ES-I3 (cell line): ENCODE measurements around the gene SLC33A1.
"Not testable (repeated sequence)": the region's sequence is repeated elsewhere in the genome, so short reads cannot be mapped to it uniquely, and the experiment has no call there.

ENCODE experiments used
- H3K36me3 ChIP-seq: 2 replicates; pipeline ENCODE4 v1.6.1; 2013; ENCODE audit warnings: mild to moderate bottlenecking, low read length, control low read depth, moderate library complexity; ENCODE audit not compliant: insufficient read depth
- H3K4me1 ChIP-seq: 2 replicates; pipeline ENCODE4 v1.6.1; 2013; ENCODE audit warnings: mild to moderate bottlenecking, control low read depth, low read length; ENCODE audit not compliant: insufficient read depth
- H3K9ac ChIP-seq: 2 replicates; pipeline ENCODE4 v1.6.1; 2013; ENCODE audit warnings: low read depth, mild to moderate bottlenecking, low read length, moderate library complexity
- H3K9me3 ChIP-seq: 2 replicates; pipeline ENCODE4 v1.6.1; 2013; ENCODE audit warnings: mild to moderate bottlenecking, low read length, moderate library complexity; ENCODE audit not compliant: control insufficient read depth, insufficient read depth

The SLC33A1 gene

DNA sequence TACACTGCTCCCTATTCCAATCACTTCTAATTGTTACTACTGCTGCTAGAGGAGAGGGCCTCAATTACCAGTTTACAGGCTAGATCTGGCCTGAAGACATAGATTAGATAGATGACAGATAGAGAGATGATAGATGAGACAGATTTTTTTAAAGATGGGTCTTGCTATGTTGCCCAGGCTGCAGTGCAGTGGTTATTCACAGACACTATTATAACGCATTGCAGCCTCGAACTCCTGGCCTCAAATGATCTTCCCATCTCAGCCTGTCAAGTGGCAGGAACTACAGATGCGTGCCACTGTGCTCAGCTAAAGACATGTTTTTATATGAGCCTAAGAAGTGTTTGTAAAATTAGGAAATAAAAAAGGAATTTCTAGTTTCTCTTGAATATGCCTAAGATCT, 6.2 kb downstream of the SLC33A1 start:
- Histone ChIP-seq H3K36me3 (no peaks in the 10 kb centered on the region), H3K4me1 (no peaks in the 10 kb centered on the region; the same call in 1 of the 2 replicates), H3K9me3 (no peaks in the 10 kb centered on the region), H3K9ac (no peak overlapping the region)

DNA sequence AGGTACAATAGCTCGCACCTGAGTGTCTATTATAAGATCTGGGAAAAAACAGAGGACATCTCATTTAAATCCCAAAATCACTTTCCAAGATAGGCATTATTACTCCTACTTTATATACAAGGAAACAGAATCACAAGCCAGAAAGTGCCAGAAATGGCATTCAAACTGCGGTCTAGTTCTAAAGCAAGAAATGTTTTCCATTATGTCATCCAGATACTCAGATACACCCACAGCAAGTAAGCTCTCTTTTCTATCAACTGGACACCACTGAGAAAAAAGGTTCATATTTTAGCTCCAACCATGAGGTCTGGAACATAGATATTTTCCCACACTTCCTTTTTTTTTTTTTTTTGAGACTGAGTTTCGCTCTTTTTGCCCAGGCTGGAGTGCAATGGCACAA, 8.1 kb downstream of the SLC33A1 start:
- Histone ChIP-seq H3K9me3 (no peaks in the 10 kb centered on the region), H3K36me3 (no peaks in the 10 kb centered on the region), H3K9ac (no peak overlapping the region), H3K4me1 (no peaks in the 10 kb centered on the region)

DNA sequence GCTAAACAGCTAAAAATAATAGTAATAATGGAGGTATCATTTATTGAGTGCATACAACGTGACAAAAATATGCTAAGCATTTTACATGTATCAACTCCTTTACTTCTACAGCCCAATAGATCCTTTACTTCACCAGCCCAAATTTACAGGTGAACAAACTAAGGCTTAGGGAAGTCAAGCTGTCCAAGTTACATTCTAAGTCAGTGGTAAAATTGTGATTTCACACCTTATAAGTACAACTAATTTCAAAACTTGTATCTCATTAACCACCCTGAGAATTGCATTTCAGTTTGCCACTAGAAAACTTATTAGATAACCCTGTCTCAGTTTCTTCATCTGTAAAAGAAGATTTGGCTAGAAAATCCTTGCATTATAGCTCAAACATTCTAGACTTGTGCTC, 10.7 kb downstream of the SLC33A1 start:
- no peak overlapping the region for H3K9ac ChIP-seq
- H3K36me3 ChIP-seq: no peaks in the 10 kb centered on the region
- no peaks in the 10 kb centered on the region for H3K9me3 ChIP-seq
- no peaks in the 10 kb centered on the region for H3K4me1 ChIP-seq

DNA sequence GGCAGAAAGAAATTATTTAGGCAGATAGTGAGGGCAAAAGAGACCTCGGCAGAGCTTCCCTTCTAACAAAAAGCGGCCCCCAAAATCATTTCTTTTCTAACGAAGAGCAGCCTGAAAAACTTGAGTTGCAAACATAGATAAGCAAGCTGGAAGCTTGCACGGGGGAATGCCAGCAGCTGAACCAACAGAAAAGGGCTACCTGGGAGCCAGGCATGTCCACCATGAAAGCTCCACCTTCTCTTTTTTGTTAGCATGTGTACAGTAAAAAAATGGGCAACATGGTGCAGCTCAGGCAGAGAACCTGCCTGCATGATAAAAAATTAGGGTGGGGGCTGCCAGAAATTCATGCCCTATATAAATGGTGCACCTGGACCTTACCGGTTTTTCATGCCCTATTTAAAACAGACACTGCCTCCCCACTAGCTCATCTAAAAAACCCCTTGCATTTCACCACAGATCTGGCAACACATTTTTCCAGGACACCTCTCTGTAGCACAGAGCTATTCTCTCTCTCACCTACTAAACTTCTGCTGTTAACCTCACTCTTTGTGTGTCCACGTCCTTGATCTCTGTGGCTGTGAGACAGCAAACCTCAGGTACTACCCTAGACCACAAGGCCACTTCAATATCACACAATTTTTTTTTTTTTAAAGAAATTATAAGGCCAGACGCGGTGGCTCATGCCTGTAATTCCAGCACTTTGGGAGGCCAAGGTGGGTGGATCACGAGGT, 18.7 kb downstream of the SLC33A1 start:
- no peaks in the 10 kb centered on the region for H3K9me3 ChIP-seq
- H3K4me1 ChIP-seq: no peaks in the 10 kb centered on the region
- no peaks in the 10 kb centered on the region for H3K36me3 ChIP-seq
- H3K9ac ChIP-seq: no peak overlapping the region

DNA sequence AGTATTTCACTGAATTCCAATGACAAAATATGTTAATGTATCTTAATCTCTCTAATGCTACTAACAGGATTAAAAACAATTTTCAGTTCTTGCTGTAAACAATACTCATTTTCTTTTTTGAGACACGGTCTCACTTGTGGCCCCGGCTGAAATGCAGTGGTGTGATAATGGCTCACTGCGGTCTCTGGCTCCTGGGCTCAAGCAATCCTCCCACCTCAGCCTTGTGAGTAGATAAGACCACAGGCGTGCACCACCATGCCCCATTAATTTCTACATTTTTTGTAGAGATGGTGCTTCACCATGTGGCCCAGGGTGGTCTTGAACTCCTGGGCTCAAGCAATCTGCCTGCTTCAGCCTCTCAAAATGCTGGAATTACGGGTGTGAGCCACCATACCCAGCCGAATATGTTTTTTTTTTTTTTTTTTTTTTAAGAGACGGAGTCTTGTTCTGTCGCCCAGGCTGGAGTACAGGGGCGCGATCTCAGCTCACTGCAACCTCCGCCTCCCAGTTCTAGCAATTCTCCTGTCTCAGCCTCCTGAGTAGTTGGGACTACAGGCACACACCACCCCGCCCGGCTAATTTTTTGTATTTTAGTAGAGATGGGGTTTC, 25.6 kb downstream of the SLC33A1 start:
- H3K9me3 ChIP-seq, H3K9ac ChIP-seq, H3K4me1 ChIP-seq, H3K36me3 ChIP-seq: not testable (repeated sequence)

DNA sequence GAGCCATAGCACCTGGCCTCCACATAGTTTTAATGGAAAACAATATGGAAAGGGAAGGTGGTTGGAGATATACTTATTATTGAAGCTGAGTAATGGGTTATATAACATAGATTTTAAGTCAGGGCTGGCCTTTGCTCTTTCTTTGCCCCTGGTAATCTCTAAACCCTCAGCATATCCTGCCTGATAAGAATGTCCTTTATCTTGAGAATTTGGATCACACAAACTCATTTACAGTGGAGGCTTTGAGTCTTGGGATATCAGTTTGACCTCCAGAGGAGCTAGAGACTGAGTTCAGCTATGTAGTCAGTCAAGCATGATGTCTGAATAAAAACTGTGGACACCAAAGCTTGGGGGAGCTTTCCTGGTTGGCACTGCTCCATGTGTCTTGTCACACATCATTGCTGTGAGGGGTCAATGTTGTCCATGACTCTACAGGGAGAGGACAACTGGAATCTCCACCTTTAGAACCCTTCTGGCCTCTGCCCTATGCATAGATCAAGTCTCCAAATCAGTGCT, 39.1 kb downstream of the SLC33A1 start:
- H3K9me3 ChIP-seq: no peaks in the 10 kb centered on the region
- H3K4me1 ChIP-seq: no peaks in the 10 kb centered on the region
- no peaks in the 10 kb centered on the region for H3K36me3 ChIP-seq
- H3K9ac ChIP-seq: no peak overlapping the region

DNA sequence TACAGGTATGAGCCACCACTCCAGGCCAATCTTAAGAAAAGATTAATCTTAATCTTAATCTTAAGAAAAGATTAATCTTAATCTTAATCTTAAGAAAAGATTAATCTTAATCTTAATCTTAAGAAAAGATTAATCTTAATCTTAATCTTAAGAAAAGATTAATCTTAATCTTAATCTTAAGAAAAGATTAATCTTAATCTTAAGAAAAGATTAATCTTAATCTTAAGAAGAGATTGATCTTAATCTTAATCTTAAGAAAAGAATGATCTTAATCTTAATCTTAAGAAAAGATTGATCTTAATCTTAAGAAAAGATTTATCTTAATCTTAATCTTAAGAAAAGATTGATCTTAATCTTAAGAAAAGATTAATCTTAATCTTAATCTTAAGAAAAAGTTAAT, 41.0 kb downstream of the SLC33A1 start:
- H3K4me1 ChIP-seq, H3K36me3 ChIP-seq, H3K9me3 ChIP-seq, H3K9ac ChIP-seq: not testable (repeated sequence)

DNA sequence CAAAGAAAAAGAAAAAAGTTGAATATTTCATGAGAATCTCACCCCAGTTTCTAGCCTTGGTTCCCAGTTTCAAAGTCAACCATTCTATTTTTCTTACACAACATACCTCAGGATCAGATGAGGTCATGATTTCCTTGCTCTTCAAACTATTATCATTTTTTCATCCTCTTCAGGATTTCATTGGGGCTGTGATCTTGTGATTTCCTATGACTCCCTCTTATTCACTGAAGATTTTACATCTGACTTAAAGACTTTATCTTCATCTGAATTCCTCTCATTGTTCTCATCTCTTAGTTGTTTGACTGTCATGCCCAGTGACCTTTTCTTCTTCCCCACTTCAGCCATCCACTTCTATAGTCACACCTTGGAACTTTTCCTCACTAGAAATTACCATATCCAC, 45.0 kb downstream of the SLC33A1 start:
- H3K36me3 ChIP-seq: no peaks in the 10 kb centered on the region
- H3K9ac ChIP-seq: no peak overlapping the region

DNA sequence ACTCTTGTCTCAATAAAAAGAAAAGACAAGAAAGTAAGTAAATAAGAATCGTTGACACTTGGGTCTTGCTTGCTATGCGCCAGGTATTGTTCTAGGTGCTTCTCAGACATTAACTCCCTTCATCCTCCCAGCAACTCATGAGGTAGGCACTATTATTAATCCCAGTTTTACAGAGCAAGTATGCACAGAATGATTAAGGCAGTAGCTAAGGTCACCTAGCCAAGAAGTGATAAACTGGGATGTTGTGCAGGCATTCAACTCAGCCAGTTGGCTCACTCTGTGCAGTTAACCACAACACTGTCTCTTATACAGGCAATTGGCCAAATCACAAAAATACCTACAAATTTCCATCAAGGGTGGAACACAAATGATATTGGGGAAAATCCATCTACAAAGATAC, 46.4 kb downstream of the SLC33A1 start:
- H3K36me3 ChIP-seq: no peaks in the 10 kb centered on the region
- H3K9me3 ChIP-seq: no peaks in the 10 kb centered on the region
- H3K9ac ChIP-seq: no peak overlapping the region
- H3K4me1 ChIP-seq: no peaks in the 10 kb centered on the region

More for the DNA sequence above, 45.0 kb downstream of the SLC33A1 start:
- Histone ChIP-seq H3K9me3 (no peaks in the 10 kb centered on the region), H3K4me1 (no peaks in the 10 kb centered on the region)

DNA sequence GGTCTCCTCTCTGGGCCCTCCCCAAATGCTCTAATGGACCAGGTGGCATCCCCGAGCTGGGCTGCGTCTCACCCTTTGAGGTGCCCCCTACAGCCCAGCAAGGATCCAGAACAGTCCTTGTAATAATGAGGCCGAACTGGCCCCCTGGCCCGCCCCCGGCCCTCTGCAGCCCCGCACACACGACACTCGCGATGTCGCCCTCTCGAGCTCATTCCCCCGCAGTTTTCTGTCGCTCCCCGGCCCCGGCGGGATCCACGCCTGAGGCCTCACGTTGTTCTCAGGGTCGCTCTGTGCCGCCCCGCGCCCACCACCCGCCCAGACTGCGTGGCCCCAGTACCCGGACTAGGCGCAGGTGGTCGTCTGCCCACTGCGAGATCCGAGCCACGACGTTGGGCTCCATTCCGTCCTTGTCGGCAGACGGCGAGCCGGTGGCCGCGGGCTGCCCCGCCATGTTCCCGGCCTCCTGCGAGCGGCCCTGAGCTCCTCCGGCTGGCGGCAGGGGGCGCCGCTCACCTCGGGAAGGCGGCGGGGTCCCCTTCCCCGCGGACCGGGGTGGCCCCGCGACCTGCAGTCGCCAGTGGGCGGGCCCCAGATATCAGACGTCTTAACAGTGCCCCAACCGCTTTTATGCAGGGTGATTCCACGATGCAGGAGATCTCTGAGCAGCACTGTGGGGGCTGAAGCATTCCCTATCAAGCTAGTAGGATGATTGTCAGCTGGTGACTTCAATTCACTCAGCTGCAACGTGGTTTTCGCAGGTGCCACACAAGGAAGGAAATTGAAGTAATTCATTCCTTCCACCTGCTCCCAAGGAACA, 48.2 kb downstream of the SLC33A1 start, which contains the start of gene C3orf33:
TSS of gene C3orf33 (minus strand) at position 477 of the 817 bp plus-strand sequence. CDS start at position 451, 26 bp downstream.
- Histone ChIP-seq H3K36me3 (no peaks in the 10 kb centered on the region), H3K4me1 (no peaks in the 10 kb centered on the region), H3K9ac (peak within 1 kb of the TSS; percentile 80)

DNA sequence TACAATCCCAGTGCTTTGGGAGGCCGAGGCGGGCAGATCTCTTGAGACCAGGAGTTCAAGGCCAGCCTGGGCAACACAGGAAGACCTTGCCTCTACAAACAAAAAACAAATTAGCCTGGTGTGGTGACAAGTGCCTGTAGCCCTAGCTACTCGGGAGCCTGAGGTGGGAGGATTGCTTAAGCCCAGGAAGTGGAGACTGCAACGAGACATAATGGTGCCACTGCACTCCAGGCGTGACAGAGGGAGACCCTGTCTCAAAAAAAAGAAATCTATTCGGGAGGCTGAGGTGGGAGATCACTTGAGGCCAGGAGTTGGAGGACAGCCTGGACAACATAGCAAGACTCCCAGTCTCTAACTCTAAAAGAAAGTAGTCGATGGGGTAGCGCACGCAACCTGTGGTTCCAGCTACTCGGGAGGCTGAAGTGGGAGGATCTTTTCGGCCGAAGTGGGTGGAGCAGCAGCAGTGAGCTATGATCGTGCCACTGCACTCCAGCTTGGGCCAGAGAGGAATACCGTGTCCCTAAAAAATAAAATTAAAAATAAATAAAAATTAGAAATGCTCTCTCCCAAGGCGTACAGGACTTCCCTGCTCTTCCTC, 48.9 kb downstream of the SLC33A1 start:
- H3K9me3 ChIP-seq: no peaks in the 10 kb centered on the region
- no peaks in the 10 kb centered on the region for H3K36me3 ChIP-seq
- H3K9ac ChIP-seq: peak overlapping the region; percentile 80
- H3K4me1 ChIP-seq: no peaks in the 10 kb centered on the region

More for the DNA sequence above, 48.2 kb downstream of the SLC33A1 start, which contains the start of gene C3orf33:
- no peaks in the 10 kb centered on the region for H3K9me3 ChIP-seq

DNA sequence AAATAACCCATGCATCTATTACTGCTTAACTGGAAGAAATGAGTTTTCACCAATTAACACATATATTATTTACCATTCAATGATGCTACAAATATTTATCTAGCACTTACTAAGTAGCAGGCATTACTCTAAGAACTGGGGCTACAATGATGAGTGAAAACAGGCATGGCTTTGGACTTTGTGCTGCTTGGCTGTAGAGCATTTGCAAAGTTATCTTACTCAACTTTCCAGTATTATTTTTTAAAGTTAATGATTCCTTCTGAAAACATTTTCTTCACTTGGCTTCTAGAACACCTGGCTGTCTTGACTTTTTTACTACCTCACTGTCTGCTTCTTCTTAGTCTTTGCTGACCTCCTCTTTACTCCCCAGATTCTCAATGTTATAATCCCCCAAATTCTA, 49.9 kb downstream of the SLC33A1 start:
- Histone ChIP-seq H3K4me1 (no peaks in the 10 kb centered on the region), H3K36me3 (no peaks in the 10 kb centered on the region), H3K9me3 (no peaks in the 10 kb centered on the region), H3K9ac (no peak overlapping the region)

DNA sequence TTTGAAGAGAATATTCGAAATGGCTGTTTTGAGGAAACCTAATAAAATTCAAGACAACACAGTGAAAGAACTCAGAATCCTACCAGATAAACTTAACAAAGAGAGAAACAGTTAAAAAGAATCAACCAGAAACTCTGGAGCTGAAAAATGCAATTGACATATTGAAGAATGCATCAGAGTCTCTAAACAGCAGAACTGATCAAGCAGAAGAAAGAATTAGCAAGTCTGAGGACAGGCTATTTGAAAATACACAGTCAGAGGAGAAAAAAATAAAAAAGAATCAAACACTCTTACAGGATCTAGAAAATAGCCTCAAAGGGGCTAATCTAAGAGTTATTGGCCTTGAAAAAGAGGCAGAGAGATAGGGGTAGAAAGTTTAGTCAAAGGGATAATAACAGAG, 61.7 kb downstream of the SLC33A1 start:
- Histone ChIP-seq H3K9me3 (no peaks in the 10 kb centered on the region), H3K9ac (no peak overlapping the region), H3K36me3 (no peaks in the 10 kb centered on the region), H3K4me1 (peaks cover 12% of the 10 kb centered on the region)

DNA sequence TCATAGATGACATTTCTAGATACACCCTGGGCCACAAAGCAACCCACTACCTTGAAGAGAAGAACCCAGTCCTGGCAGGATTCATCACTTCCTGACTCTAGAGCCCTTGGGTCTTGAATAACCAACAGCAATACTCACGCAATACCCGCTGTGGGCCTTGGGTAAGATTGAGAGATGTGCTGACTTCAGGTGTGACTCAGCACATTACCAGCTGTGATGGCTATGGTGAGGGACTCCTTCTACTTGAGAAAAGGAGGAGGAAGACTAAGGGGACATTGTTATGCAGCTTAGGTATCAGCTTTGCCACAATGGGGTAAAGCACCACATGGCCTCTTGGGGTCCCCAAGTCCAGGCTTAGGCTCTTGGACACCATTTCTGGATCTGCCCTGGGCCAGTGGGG, 63.0 kb downstream of the SLC33A1 start:
- Histone ChIP-seq H3K4me1 (peaks cover 12% of the 10 kb centered on the region), H3K36me3 (no peaks in the 10 kb centered on the region), H3K9me3 (no peaks in the 10 kb centered on the region), H3K9ac (no peak overlapping the region)
